H1 (cell line): ENCODE results near the gene EGLN3. TPM values are rescaled to one million over a fixed set of nuclear protein-coding genes. Genes with fewer than 3 reads are reported as not detected.

ENCODE experiments used
- CTCF ChIA-PET: fragments of 300-600 bp; sonication (Branson Sonifier 250); formaldehyde crosslinking; loops from one replicate; lab custom pipeline; 2021; ENCODE audit not compliant: partially characterized antibody; lab: Charles Lee
- POLR2A ChIA-PET: fragments of 300-600 bp; sonication (Branson Sonifier 250); formaldehyde crosslinking; loops from one replicate; lab custom pipeline; 2021; ENCODE audit warnings: inconsistent platforms; ENCODE audit not compliant: partially characterized antibody; lab: Charles Lee
- DNase-seq, 2 experiments: peaks; one replicate each; pipeline versions ENCODE4 v3.0.0 to v3.0.0-alpha.2; 2010 to 2022; ENCODE audit warnings: low spot score in 2 of 2, low read depth in 1 of 2, mixed read lengths in 1 of 2
- FAIRE-seq: peaks from 2 replicates; lab custom pipeline; 2011; peaks lifted over from hg19 to GRCh38; lab: Jason Lieb, UNC
- H2AFZ ChIP-seq: 2 replicates; pipeline ENCODE4 v1.8.1; 2012; ENCODE audit warnings: low read length, inconsistent platforms
- H2AK5ac ChIP-seq: 2 replicates; pipeline ENCODE4 v1.6.1; 2013; ENCODE audit warnings: low read depth, low read length
- H2BK120ac ChIP-seq: replicated peaks from 2 replicates; pipeline ENCODE3; 2013; ENCODE audit warnings: low read depth, low read length, inconsistent platforms
- H2BK12ac ChIP-seq: 2 replicates; pipeline ENCODE4 v1.6.1; 2013; ENCODE audit warnings: low read depth, low read length
- H2BK15ac ChIP-seq: 2 replicates; pipeline ENCODE4 v1.6.1; 2013; ENCODE audit warnings: low read length
- H2BK20ac ChIP-seq: 2 replicates; pipeline ENCODE4 v1.6.1; 2013; ENCODE audit warnings: low read length
- H2BK5ac ChIP-seq: 2 replicates; pipeline ENCODE4 v1.6.1; 2013; ENCODE audit warnings: low read depth, low read length
- H3K14ac ChIP-seq: 2 replicates; pipeline ENCODE4 v1.6.1; 2013; ENCODE audit warnings: inconsistent platforms; ENCODE audit not compliant: insufficient read length
- H3K18ac ChIP-seq: 2 replicates; pipeline ENCODE4 v1.6.1; 2013; ENCODE audit warnings: low read length; ENCODE audit errors: extremely low read depth
- H3K23ac ChIP-seq: 2 replicates; pipeline ENCODE4 v1.6.1; 2013; ENCODE audit warnings: inconsistent platforms; ENCODE audit not compliant: insufficient read length
- H3K23me2 ChIP-seq: 2 replicates; pipeline ENCODE4 v1.6.1; 2013; ENCODE audit warnings: low read depth, low read length
- H3K27ac ChIP-seq: 2 replicates; pipeline ENCODE4 v1.6.1; 2011; ENCODE audit warnings: low read depth, low read length, inconsistent platforms
- H3K27me3 ChIP-seq, 4 experiments: replicated peaks in 1 of 4; 1 replicate in 1 of 4; 2 replicates in 3 of 4; pipeline versions ENCODE4 v1.6.1 to v1.8.1; 2011 to 2013; ENCODE audit warnings: low read length in 3 of 4, mild to moderate bottlenecking in 3 of 4, inconsistent platforms in 2 of 4, mixed read lengths in 2 of 4, moderate library complexity in 1 of 4; ENCODE audit not compliant: control insufficient read depth in 3 of 4, insufficient read depth in 3 of 4; ENCODE audit errors: extremely low read depth in 1 of 4
- H3K36me3 ChIP-seq, 4 experiments: 2 replicates each; pipeline versions ENCODE4 v1.6.1 to v1.8.1; 2011 to 2013; ENCODE audit warnings: mild to moderate bottlenecking in 4 of 4, low read length in 3 of 4, moderate library complexity in 2 of 4, control low read depth in 1 of 4, inconsistent platforms in 1 of 4; ENCODE audit not compliant: insufficient read depth in 4 of 4, control insufficient read depth in 2 of 4
- H3K4ac ChIP-seq: replicated peaks from 2 replicates; pipeline ENCODE3; 2013; ENCODE audit warnings: low read length, low read depth, mixed read lengths, inconsistent platforms; ENCODE audit not compliant: insufficient read length
- H3K4me1 ChIP-seq, 4 experiments: replicated peaks in 1 of 4; 1 replicate in 1 of 4; 2 replicates in 3 of 4; pipeline versions ENCODE4 v1.6.1 to v1.8.1; 2011 to 2013; ENCODE audit warnings: low read length in 3 of 4, inconsistent platforms in 2 of 4, mixed read lengths in 1 of 4; ENCODE audit not compliant: insufficient read depth in 4 of 4, control insufficient read depth in 3 of 4
- H3K4me2 ChIP-seq, 2 experiments: 2 replicates each; pipeline versions ENCODE4 v1.6.1 to v1.8.1; 2011 to 2013; ENCODE audit warnings: low read depth in 2 of 2, low read length in 2 of 2, control low read depth in 1 of 2, inconsistent platforms in 1 of 2, mild to moderate bottlenecking in 1 of 2; ENCODE audit not compliant: insufficient read depth in 1 of 2
- H3K4me3 ChIP-seq, 4 experiments: fragments of 200-600, 300-600 bp in 1 of 4; sonication (generic), shearing (Covaris generic), sonication (Bioruptor Twin) in 1 of 4; 2 replicates each; pipeline versions ENCODE4 v1.5.1 to v1.8.1; 2011 to 2016; ENCODE audit warnings: low read length in 4 of 4, low read depth in 3 of 4, control low read depth in 2 of 4, inconsistent platforms in 2 of 4, mild to moderate bottlenecking in 2 of 4, mixed read lengths in 1 of 4, moderate library complexity in 1 of 4; ENCODE audit not compliant: insufficient read depth in 2 of 4; ENCODE audit errors: extremely low read depth in 1 of 4
- H3K56ac ChIP-seq: replicated peaks from 2 replicates; pipeline ENCODE3; 2013; ENCODE audit warnings: low read depth, mild to moderate bottlenecking, mixed read lengths, low read length, inconsistent platforms; ENCODE audit not compliant: insufficient read length
- H3K79me1 ChIP-seq: 2 replicates; pipeline ENCODE4 v1.6.1; 2013; ENCODE audit warnings: low read depth, low read length, control low read depth
- H3K79me2 ChIP-seq, 2 experiments: 2 replicates each; pipeline versions ENCODE4 v1.6.1 to v1.8.1; 2012 to 2013; ENCODE audit warnings: low read length in 2 of 2, mild to moderate bottlenecking in 2 of 2, inconsistent platforms in 1 of 2; ENCODE audit not compliant: insufficient read depth in 2 of 2, control insufficient read depth in 1 of 2
- H3K9ac ChIP-seq, 4 experiments: replicated peaks in 1 of 4; 1 replicate in 1 of 4; 2 replicates in 3 of 4; pipeline versions ENCODE4 v1.6.1 to v1.8.1; 2011 to 2013; ENCODE audit warnings: low read depth in 3 of 4, low read length in 3 of 4, control low read depth in 2 of 4, mild to moderate bottlenecking in 2 of 4, moderate library complexity in 2 of 4, inconsistent platforms in 1 of 4; ENCODE audit errors: extremely low read depth in 1 of 4
- H3K9me3 ChIP-seq, 2 experiments: 2 replicates each; pipeline versions ENCODE4 v1.6.1 to v1.8.1; 2012 to 2013; ENCODE audit warnings: mild to moderate bottlenecking in 2 of 2, moderate library complexity in 2 of 2, control low read depth in 1 of 2, inconsistent platforms in 1 of 2, low read depth in 1 of 2, low read length in 1 of 2, mixed read lengths in 1 of 2; ENCODE audit not compliant: insufficient read depth in 2 of 2
- H4K20me1 ChIP-seq, 2 experiments: replicated peaks in 1 of 2; 2 replicates each; pipeline versions ENCODE3 to v1.8.1; 2011 to 2013; ENCODE audit warnings: inconsistent platforms in 2 of 2, low read length in 2 of 2, mild to moderate bottlenecking in 1 of 2; ENCODE audit not compliant: insufficient read depth in 2 of 2, control insufficient read depth in 1 of 2
- H4K5ac ChIP-seq: 2 replicates; pipeline ENCODE4 v1.6.1; 2013; ENCODE audit warnings: low read length, low read depth, mixed read lengths, inconsistent platforms; ENCODE audit not compliant: insufficient read length
- H4K8ac ChIP-seq: 2 replicates; pipeline ENCODE4 v1.8.0; 2013; ENCODE audit warnings: mild to moderate bottlenecking, moderate library complexity, low read length, inconsistent platforms; ENCODE audit not compliant: insufficient read depth; ENCODE audit errors: extremely low read depth
- H4K91ac ChIP-seq: replicated peaks from 2 replicates; pipeline ENCODE3; 2013; ENCODE audit warnings: low read length, mixed read lengths, inconsistent platforms; ENCODE audit not compliant: insufficient read length
- HDAC6 ChIP-seq: IDR thresholded peaks from one replicate; pipeline ENCODE4 v1.7.1; 2012; ENCODE audit warnings: low read depth, mild to moderate bottlenecking, inconsistent platforms, low read length, moderate library complexity
- POLR2A ChIP-seq, 2 experiments: IDR thresholded peaks; 1 replicate in 1 of 2; 2 replicates in 1 of 2; pipeline ENCODE4 v1.6.1; 2011; ENCODE audit warnings: low read depth in 2 of 2, low read length in 2 of 2, mild to moderate bottlenecking in 2 of 2; ENCODE audit errors: control extremely low read depth in 1 of 2
- SIN3A ChIP-seq, 2 experiments: IDR thresholded peaks in 1 of 2; conservative IDR thresholded peaks in 1 of 2; 2 replicates each; pipeline ENCODE4 v1.6.1; 2011 to 2012; ENCODE audit warnings: low read length in 2 of 2, improper control_type of control experiment in 1 of 2, low read depth in 1 of 2, mild to moderate bottlenecking in 1 of 2
- WGBS, 2 experiments: shearing (Covaris generic) in 1 of 2; methylation state at CpG; one replicate each; pipeline versions ENCODE4 v1.1.6 to v1.1.7; 2013 to 2015; ENCODE audit warnings: low lambda C conversion rate in 2 of 2, mixed read lengths in 2 of 2, inconsistent platforms in 1 of 2, low coverage in 1 of 2, missing lambda C conversion rate in 1 of 2; ENCODE audit not compliant: insufficient replicate concordance in 2 of 2, insufficient coverage in 1 of 2, insufficient read length in 1 of 2; ENCODE audit errors: extremely low coverage in 1 of 2, missing lambda C conversion rate in 1 of 2; 5-methylcytosine and 5-hydroxymethylcytosine counted together
- polyA plus RNA-seq, 7 experiments: library from polyadenylated mRNA; depleted of rRNA in 3 of 7; stranded (reverse) in 5 of 7; unstranded in 2 of 7; fragments of >200 nt in 5 of 7; fragments of 200-250 nt in 2 of 7; gene quantifications; 1 replicate in 5 of 7; 2 replicates in 1 of 7; 4 replicates in 1 of 7; pipeline versions ENCODE4 v1.2.1 to v1.2.3, GENCODE V29; 2011 to 2013; ENCODE audit warnings: missing spikeins in 2 of 7, mixed read lengths in 2 of 7
- total RNA-seq: library from RNA; stranded (reverse); fragmentation: NEBNext Ultra II Directional; extraction: Animal tissue kit (Norgen Biotek cat#: 25700); gene quantifications from 2 replicates; pipeline ENCODE4 v1.2.1, GENCODE V29; 2021

The EGLN3 gene
- total and polyA plus RNA-seq, 2 of the 8 experiments (the other 6 are each of a cell fraction or from before 2014, with no cell fraction given): 10.6 to 27.3 TPM

DNA sequence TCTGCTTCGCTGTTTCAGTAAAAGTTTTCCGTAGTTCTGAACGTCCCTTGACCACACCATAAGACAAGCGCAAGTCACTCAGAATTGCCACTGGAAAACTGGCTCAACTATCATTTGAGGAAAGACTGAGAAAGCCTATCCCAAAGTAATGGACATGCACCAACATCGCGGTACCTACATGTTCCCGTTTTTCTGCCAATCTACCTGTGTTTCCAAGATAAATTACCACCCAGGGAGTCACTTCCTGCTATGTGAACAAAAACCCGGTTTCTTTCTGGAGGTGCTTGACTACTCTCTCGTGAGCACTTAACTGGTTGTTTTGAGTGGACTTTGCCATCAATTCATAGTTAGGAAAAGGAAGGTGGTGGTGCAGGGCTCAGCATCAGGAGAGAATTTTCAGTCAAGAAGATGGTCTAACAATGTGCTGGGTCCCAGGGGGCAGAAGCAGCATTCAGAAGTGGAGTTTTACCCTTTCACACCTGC is 1.4 kb downstream of the EGLN3 start:
- Histone ChIP-seq H3K79me2 (peaks cover 17 to 56% of the 10 kb centered on the region in 2 experiments; a peak in 3 of 4 replicates), H2BK5ac (no peak overlapping the region), H4K20me1 (peaks cover 3 to 7% of the 10 kb centered on the region in 2 experiments), H3K9ac (peak overlapping the region in 3 of 4 experiments; percentile 37 to 77 (median 69); a peak in 3 of 7 replicates), H3K27me3 (peaks cover 0 to 11% (median 6%) of the 10 kb centered on the region in 4 experiments; a peak in 4 of 7 replicates), H3K4ac (no peak overlapping the region), H3K4me2 (peak overlapping the region; percentile 94 to 99), H3K36me3 (peaks cover 0 to 7% (median 1%) of the 10 kb centered on the region in 4 experiments; a peak in 2 of 8 replicates), H2BK15ac (no peak overlapping the region; the same call in 1 of the 2 replicates), H2BK120ac (no peak overlapping the region), H3K23ac (no peak overlapping the region), H3K79me1 (no peaks in the 10 kb centered on the region; the same call in none of the 2 replicates), H2AK5ac (peak overlapping the region; percentile 2; the same call in 1 of the 2 replicates), H3K18ac (no peak overlapping the region), H4K91ac (no peak overlapping the region)
- ChIA-PET CTCF (no interaction called here), POLR2A (interaction anchor here (1.2 to 4.8 kb wide), 6 partner anchors 10 to 41 kb away, joined by 3 to 54 read pairs (median 7); no protein-coding TSS in a partner anchor)
- no peak for DNase-seq
- 10% methylated on average over 9 of the region's 9 CpGs; no CpG with 5 or more reads in 1 of the 2 experiments for WGBS, 2 experiments
- no peak for FAIRE-seq
- TF ChIP-seq HDAC6: no peak
- TF ChIP-seq POLR2A (IDR thresholded peaks at IDR 0.05; ENCODE audit: control extremely low read depth in 1 of 2, low read depth in 2 of 2, low read length in 2 of 2): 0 out of 3 replicates have a peak, but pooled peaks of 1 of the 2 experiments have one; percentile 39
- TF ChIP-seq SIN3A (conservative IDR thresholded peaks at IDR 0.05 in 1 of 2, IDR thresholded peaks at IDR 0.05 in 1 of 2; ENCODE audit: low read depth in 1 of 2, low read length in 2 of 2): 0 out of 4 replicates have a peak, but pooled peaks of 1 of the 2 experiments have one; percentile 12
- TF ChIP-seq, all 59 proteins: peak for 2
- no peak overlapping the region for H2BK20ac ChIP-seq
- H3K56ac ChIP-seq: no peak overlapping the region
- H2AFZ ChIP-seq: no peak overlapping the region
- H4K5ac ChIP-seq: no peak overlapping the region
- no peak overlapping the region for H4K8ac ChIP-seq
- H3K9me3 ChIP-seq: no peaks in the 10 kb centered on the region
- H3K23me2 ChIP-seq: peaks cover 21% of the 10 kb centered on the region
- H2BK12ac ChIP-seq: no peak overlapping the region
- peaks cover 2 to 14% (median 10%) of the 10 kb centered on the region in 4 experiments; a peak in 6 of 7 replicates for H3K4me1 ChIP-seq
- H3K4me3 ChIP-seq: peak overlapping the region; percentile 67 to 83 (median 76)
- no peak overlapping the region for H3K14ac ChIP-seq
- no peak overlapping the region for H3K27ac ChIP-seq
